OCI-LY3 (cell line): ENCODE results near the gene TMEM167B.

Experiments used
- EZH2phosphoT487 ChIP-seq: fragments of 200-600 bp; shearing (Covaris generic); IDR thresholded peaks from 2 replicates; pipeline ENCODE4 v1.6.1; 2018; ENCODE audit warnings: antibody characterized with exemption, mixed run types, low read depth
- TF ChIP-seq, protein P1 (sequence below): fragments of 200-600, 300-600 bp; sonication (generic); IDR thresholded peaks from 2 replicates; pipeline ENCODE4 v1.5.1; 2014; ENCODE audit warnings: antibody characterized with exemption, low read length, low read depth

- TF ChIP-seq, protein P1, sequence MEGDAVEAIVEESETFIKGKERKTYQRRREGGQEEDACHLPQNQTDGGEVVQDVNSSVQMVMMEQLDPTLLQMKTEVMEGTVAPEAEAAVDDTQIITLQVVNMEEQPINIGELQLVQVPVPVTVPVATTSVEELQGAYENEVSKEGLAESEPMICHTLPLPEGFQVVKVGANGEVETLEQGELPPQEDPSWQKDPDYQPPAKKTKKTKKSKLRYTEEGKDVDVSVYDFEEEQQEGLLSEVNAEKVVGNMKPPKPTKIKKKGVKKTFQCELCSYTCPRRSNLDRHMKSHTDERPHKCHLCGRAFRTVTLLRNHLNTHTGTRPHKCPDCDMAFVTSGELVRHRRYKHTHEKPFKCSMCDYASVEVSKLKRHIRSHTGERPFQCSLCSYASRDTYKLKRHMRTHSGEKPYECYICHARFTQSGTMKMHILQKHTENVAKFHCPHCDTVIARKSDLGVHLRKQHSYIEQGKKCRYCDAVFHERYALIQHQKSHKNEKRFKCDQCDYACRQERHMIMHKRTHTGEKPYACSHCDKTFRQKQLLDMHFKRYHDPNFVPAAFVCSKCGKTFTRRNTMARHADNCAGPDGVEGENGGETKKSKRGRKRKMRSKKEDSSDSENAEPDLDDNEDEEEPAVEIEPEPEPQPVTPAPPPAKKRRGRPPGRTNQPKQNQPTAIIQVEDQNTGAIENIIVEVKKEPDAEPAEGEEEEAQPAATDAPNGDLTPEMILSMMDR: no peak
- no peak for TF ChIP-seq EZH2phosphoT487
These were observed at the start of gene TMEM167B for GRCh38 chr1:109090196-109091077.
